HEK293 (cell line): ENCODE results near the gene SORCS3.

Experiments used
- CTCF ChIA-PET: fragments of 350-600 bp; formaldehyde crosslinking; extraction: SDS; loops from one replicate; lab custom pipeline; 2021; ENCODE audit warnings: antibody characterized with exemption; lab: Yijun Ruan, JAX
- POLR2A ChIA-PET: fragments of 300-600 bp; formaldehyde crosslinking; extraction: SDS; loops from one replicate; lab custom pipeline; 2020; ENCODE audit warnings: antibody characterized with exemption, inconsistent platforms; lab: Yijun Ruan, JAX
- H3K27ac ChIP-seq: fragments of 200-500 bp; sonication (Bioruptor generic); 2 replicates; pipeline ENCODE4 v1.5.1; 2014; ENCODE audit warnings: low read depth, low read length, control low read depth, inconsistent platforms; ENCODE audit errors: extremely low read depth
- H3K36me3 ChIP-seq, 2 experiments: fragments of 200-500 bp in 1 of 2; sonication (Bioruptor generic) in 1 of 2; 1 replicate in 1 of 2; 2 replicates in 1 of 2; pipeline ENCODE4 v1.5.1; 2014 to 2017; ENCODE audit warnings: inconsistent platforms in 2 of 2, low read length in 2 of 2; ENCODE audit not compliant: control insufficient read depth in 2 of 2, insufficient read depth in 1 of 2
- H3K4me1 ChIP-seq: fragments of 200-500 bp; sonication (Bioruptor generic); 2 replicates; pipeline ENCODE4 v1.5.1; 2014; ENCODE audit warnings: mild to moderate bottlenecking, low read length, inconsistent platforms; ENCODE audit not compliant: control insufficient read depth, insufficient read depth
- H3K4me3 ChIP-seq: 2 replicates; pipeline ENCODE4 v1.5.1; 2011; ENCODE audit warnings: low read depth, mild to moderate bottlenecking, control low read depth, low read length, moderate library complexity
- H3K9me3 ChIP-seq: fragments of 200-500 bp; sonication (Bioruptor generic); 2 replicates; pipeline ENCODE4 v1.5.1; 2014; ENCODE audit warnings: low read depth, low read length, inconsistent platforms; ENCODE audit not compliant: control insufficient read depth, insufficient read depth
- KLF1 ChIP-seq: fragments of 450-650 bp; formaldehyde crosslinking; IDR thresholded peaks from 2 replicates; pipeline ENCODE4 v1.5.1; 2016; ENCODE audit warnings: missing biosample characterization, missing genetic modification characterization
- PRDM1 ChIP-seq: fragments of 450-650 bp; formaldehyde crosslinking; IDR thresholded peaks from 2 replicates; pipeline ENCODE4; 2016; ENCODE audit warnings: missing biosample characterization, missing genetic modification characterization
- SETDB1 ChIP-seq: IDR thresholded peaks from one replicate; pipeline ENCODE4 v1.6.1; 2017; ENCODE audit warnings: mild to moderate bottlenecking, low read length, moderate library complexity, mixed read lengths; ENCODE audit not compliant: insufficient read length
- SP2 ChIP-seq: fragments of 450-650 bp; formaldehyde crosslinking; IDR thresholded peaks from 2 replicates; pipeline ENCODE4 v1.5.1; 2016; ENCODE audit warnings: missing biosample characterization, missing genetic modification characterization
- ZBTB17 ChIP-seq: fragments of 450-650 bp; formaldehyde crosslinking; IDR thresholded peaks from 2 replicates; pipeline ENCODE4 v1.5.1; 2016; ENCODE audit warnings: missing biosample characterization, missing genetic modification characterization
- ZNF114 ChIP-seq: fragments of 450-650 bp; formaldehyde crosslinking; IDR thresholded peaks from 2 replicates; pipeline ENCODE4 v1.5.0; 2017; ENCODE audit warnings: missing biosample characterization, missing genetic modification characterization
- ZNF148 ChIP-seq: fragments of 450-650 bp; formaldehyde crosslinking; IDR thresholded peaks from 2 replicates; pipeline ENCODE4 v1.5.0; 2017; ENCODE audit warnings: missing biosample characterization, missing genetic modification characterization, borderline replicate concordance
- ZNF19 ChIP-seq: fragments of 450-650 bp; formaldehyde crosslinking; IDR thresholded peaks from 2 replicates; pipeline ENCODE4; 2016; ENCODE audit warnings: missing biosample characterization, missing genetic modification characterization, low read depth
- ZNF2 ChIP-seq: fragments of 450-650 bp; formaldehyde crosslinking; IDR thresholded peaks from 2 replicates; pipeline ENCODE4 v1.5.1; 2016; ENCODE audit warnings: missing biosample characterization, missing genetic modification characterization
- ZNF202 ChIP-seq: fragments of 450-650 bp; formaldehyde crosslinking; IDR thresholded peaks from 2 replicates; pipeline ENCODE4 v1.5.1; 2016; ENCODE audit warnings: missing biosample characterization, missing genetic modification characterization, borderline replicate concordance
- ZNF223 ChIP-seq: fragments of 450-650 bp; formaldehyde crosslinking; IDR thresholded peaks from 2 replicates; pipeline ENCODE4 v1.5.1; 2016; ENCODE audit warnings: missing biosample characterization, missing genetic modification characterization
- ZNF248 ChIP-seq: fragments of 450-650 bp; formaldehyde crosslinking; IDR thresholded peaks from 2 replicates; pipeline ENCODE4 v1.5.1; 2017; ENCODE audit warnings: missing biosample characterization, missing genetic modification characterization
- ZNF350 ChIP-seq: fragments of 450-650 bp; formaldehyde crosslinking; IDR thresholded peaks from 2 replicates; pipeline ENCODE4 v1.5.0; 2017; ENCODE audit warnings: missing biosample characterization, mild to moderate bottlenecking, missing genetic modification characterization
- ZNF354C ChIP-seq: fragments of 450-650 bp; formaldehyde crosslinking; IDR thresholded peaks from 2 replicates; pipeline ENCODE4 v1.5.1; 2016; ENCODE audit warnings: missing biosample characterization, missing genetic modification characterization, low read depth, borderline replicate concordance
- ZNF660 ChIP-seq: fragments of 450-650 bp; IDR thresholded peaks from 2 replicates; pipeline ENCODE4 v1.5.1; 2018; ENCODE audit warnings: missing biosample characterization, mild to moderate bottlenecking, missing genetic modification characterization
- ZNF677 ChIP-seq: fragments of 450-650 bp; IDR thresholded peaks from 2 replicates; pipeline ENCODE4 v1.5.0; 2018; ENCODE audit warnings: missing biosample characterization, mild to moderate bottlenecking, missing genetic modification characterization, moderate library complexity
- ZSCAN16 ChIP-seq: fragments of 450-650 bp; formaldehyde crosslinking; IDR thresholded peaks from 2 replicates; pipeline ENCODE4 v1.5.1; 2016; ENCODE audit warnings: missing biosample characterization, missing genetic modification characterization
- ZSCAN30 ChIP-seq: fragments of 450-650 bp; IDR thresholded peaks from 2 replicates; pipeline ENCODE4 v1.5.1; 2018; ENCODE audit warnings: missing biosample characterization, mild to moderate bottlenecking, missing genetic modification characterization, moderate library complexity
- ZSCAN5A ChIP-seq: fragments of 450-650 bp; formaldehyde crosslinking; IDR thresholded peaks from 2 replicates; pipeline ENCODE4 v1.5.1; 2016; ENCODE audit warnings: missing biosample characterization, missing genetic modification characterization
- ZXDB ChIP-seq: fragments of 450-650 bp; formaldehyde crosslinking; IDR thresholded peaks from 2 replicates; pipeline ENCODE4 v1.5.1; 2016; ENCODE audit warnings: missing biosample characterization, missing genetic modification characterization
- TF ChIP-seq, protein P1 (sequence below): fragments of 450-650 bp; IDR thresholded peaks from 2 replicates; pipeline ENCODE4 v1.5.1; 2018; ENCODE audit warnings: missing biosample characterization, missing genetic modification characterization
- TF ChIP-seq, protein P2 (sequence below): fragments of 450-650 bp; formaldehyde crosslinking; IDR thresholded peaks from 2 replicates; pipeline ENCODE4 v1.5.1; 2016; ENCODE audit warnings: missing biosample characterization, missing genetic modification characterization
- TF ChIP-seq, protein P3 (sequence below): fragments of 450-650 bp; formaldehyde crosslinking; IDR thresholded peaks from 2 replicates; pipeline ENCODE4 v1.5.1; 2016; ENCODE audit warnings: missing biosample characterization, missing genetic modification characterization

SORCS3 gene

GRCh38 chr10:104894681-104895080 is 253.6 kb downstream of the SORCS3 start:
- TF ChIP-seq ZNF350 (tag by site-specific recombination) (no peak), ZNF148 (no peak), ZSCAN5A (tag by site-specific recombination) (no peak)
- TF ChIP-seq, protein P1, sequence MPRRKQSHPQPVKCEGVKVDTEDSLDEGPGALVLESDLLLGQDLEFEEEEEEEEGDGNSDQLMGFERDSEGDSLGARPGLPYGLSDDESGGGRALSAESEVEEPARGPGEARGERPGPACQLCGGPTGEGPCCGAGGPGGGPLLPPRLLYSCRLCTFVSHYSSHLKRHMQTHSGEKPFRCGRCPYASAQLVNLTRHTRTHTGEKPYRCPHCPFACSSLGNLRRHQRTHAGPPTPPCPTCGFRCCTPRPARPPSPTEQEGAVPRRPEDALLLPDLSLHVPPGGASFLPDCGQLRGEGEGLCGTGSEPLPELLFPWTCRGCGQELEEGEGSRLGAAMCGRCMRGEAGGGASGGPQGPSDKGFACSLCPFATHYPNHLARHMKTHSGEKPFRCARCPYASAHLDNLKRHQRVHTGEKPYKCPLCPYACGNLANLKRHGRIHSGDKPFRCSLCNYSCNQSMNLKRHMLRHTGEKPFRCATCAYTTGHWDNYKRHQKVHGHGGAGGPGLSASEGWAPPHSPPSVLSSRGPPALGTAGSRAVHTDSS (tag by site-specific recombination): no peak
- CTCF ChIA-PET: no interaction called here
- no peaks in the 10 kb centered on the region for H3K36me3 ChIP-seq

DNA sequence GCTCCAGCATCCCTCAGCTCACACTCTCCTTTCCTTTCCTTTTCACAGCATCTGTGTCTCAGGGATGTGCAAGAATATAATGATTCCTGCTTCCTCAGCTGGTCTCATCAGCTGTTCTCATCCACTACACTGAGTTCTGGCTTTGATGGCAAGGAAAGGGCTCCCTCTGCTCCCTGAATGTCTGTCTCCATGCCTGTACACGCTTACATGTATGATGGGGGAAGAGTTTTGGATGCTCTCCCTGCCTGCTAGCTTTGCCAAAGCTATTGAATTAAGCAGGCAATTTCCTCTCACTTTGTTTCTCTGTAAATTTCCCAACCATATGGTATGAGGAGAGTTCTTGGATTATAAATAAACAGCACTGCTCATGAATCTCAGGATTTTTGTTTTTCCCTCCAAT is 254.5 kb downstream of the SORCS3 start:
- H3K9me3 ChIP-seq: no peaks in the 10 kb centered on the region
- ChIA-PET CTCF (no interaction called here), POLR2A (no interaction called here)
- TF ChIP-seq KLF1 (tag by site-specific recombination): no peak
- TF ChIP-seq, protein P2, sequence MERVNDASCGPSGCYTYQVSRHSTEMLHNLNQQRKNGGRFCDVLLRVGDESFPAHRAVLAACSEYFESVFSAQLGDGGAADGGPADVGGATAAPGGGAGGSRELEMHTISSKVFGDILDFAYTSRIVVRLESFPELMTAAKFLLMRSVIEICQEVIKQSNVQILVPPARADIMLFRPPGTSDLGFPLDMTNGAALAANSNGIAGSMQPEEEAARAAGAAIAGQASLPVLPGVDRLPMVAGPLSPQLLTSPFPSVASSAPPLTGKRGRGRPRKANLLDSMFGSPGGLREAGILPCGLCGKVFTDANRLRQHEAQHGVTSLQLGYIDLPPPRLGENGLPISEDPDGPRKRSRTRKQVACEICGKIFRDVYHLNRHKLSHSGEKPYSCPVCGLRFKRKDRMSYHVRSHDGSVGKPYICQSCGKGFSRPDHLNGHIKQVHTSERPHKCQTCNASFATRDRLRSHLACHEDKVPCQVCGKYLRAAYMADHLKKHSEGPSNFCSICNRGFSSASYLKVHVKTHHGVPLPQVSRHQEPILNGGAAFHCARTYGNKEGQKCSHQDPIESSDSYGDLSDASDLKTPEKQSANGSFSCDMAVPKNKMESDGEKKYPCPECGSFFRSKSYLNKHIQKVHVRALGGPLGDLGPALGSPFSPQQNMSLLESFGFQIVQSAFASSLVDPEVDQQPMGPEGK (tag by site-specific recombination): no peak
- TF ChIP-seq ZNF2 (tag by site-specific recombination): no peak
- no peak for TF ChIP-seq ZNF660 (tag by site-specific recombination)
- no peak for TF ChIP-seq ZXDB (tag by site-specific recombination)
- TF ChIP-seq ZNF350 (tag by site-specific recombination): no peak
- TF ChIP-seq ZNF248 (tag by site-specific recombination): no peak
- no peak for TF ChIP-seq ZNF354C (tag by site-specific recombination)
- no peak for TF ChIP-seq ZBTB17 (tag by site-specific recombination)
- no peak for TF ChIP-seq ZNF677 (tag by site-specific recombination)
- TF ChIP-seq, protein P3, sequence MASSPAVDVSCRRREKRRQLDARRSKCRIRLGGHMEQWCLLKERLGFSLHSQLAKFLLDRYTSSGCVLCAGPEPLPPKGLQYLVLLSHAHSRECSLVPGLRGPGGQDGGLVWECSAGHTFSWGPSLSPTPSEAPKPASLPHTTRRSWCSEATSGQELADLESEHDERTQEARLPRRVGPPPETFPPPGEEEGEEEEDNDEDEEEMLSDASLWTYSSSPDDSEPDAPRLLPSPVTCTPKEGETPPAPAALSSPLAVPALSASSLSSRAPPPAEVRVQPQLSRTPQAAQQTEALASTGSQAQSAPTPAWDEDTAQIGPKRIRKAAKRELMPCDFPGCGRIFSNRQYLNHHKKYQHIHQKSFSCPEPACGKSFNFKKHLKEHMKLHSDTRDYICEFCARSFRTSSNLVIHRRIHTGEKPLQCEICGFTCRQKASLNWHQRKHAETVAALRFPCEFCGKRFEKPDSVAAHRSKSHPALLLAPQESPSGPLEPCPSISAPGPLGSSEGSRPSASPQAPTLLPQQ: no peak
- TF ChIP-seq ZNF114 (tag by site-specific recombination): no peak
- TF ChIP-seq ZSCAN30 (tag by site-specific recombination): no peak
- TF ChIP-seq ZSCAN16 (tag by site-specific recombination): no peak
- TF ChIP-seq ZNF19 (tag by site-specific recombination): no peak
- TF ChIP-seq ZNF223 (tag by site-specific recombination): no peak
- no peak for TF ChIP-seq SETDB1
- no peak for TF ChIP-seq ZNF202 (tag by site-specific recombination)
- TF ChIP-seq SP2: no peak
- TF ChIP-seq PRDM1 (tag by site-specific recombination): no peak
- H3K4me3 ChIP-seq: no peak overlapping the region
- no peaks in the 10 kb centered on the region for H3K36me3 ChIP-seq
- H3K27ac ChIP-seq: no peak overlapping the region
- H3K4me1 ChIP-seq: no peaks in the 10 kb centered on the region

More at GRCh38 chr10:104894681-104895080, 253.6 kb downstream of the SORCS3 start:
- no peak overlapping the region for H3K27ac ChIP-seq
- POLR2A ChIA-PET: no interaction called here
- no peak overlapping the region for H3K4me3 ChIP-seq
- no peaks in the 10 kb centered on the region for H3K9me3 ChIP-seq
- no peaks in the 10 kb centered on the region for H3K4me1 ChIP-seq
